ENCODE data around the gene CSH2. TPM values are rescaled to one million over a fixed set of nuclear protein-coding genes. Genes with fewer than 3 reads are reported as not detected.
A peak's percentile ranks its signal among the peaks of the same experiment; 100 is the strongest.

CSH2 gene
- total and polyA plus RNA-seq, 9 of the 15 experiments (the other 6 are each of a cell fraction or from before 2014, with no cell fraction given), result not detected

GRCh38 chr17:63837962-63838600 lies 35.4 kb downstream of the CSH2 start:
- Histone ChIP-seq H2AFZ (ENCODE audit: low read depth, low read length) (no peak overlapping the region), H3K79me2 (ENCODE audit: control insufficient read depth, insufficient read depth, low read length) (peaks cover 54% of the 10 kb centered on the region), H4K20me1 (replicated peaks; ENCODE audit: control insufficient read depth, insufficient read depth, low read length) (no peaks in the 10 kb centered on the region), H3K9ac (ENCODE audit: insufficient read depth in 1 of 2, low read depth in 2 of 2, low read length in 2 of 2) (peak overlapping the region in 1 of 2 experiments; percentile 53; a peak in 2 of 4 replicates), H3K27ac (ENCODE audit: extremely low read depth, low read depth, low read length) (no peak overlapping the region), H3K9me3 (replicated peaks; ENCODE audit: control insufficient read depth, insufficient read depth, low read depth, low read length) (no peaks in the 10 kb centered on the region), H3K4me1 (replicated peaks in 1 of 2; ENCODE audit: control insufficient read depth in 2 of 2, insufficient read depth in 2 of 2, low read length in 2 of 2) (peaks cover 15 to 50% of the 10 kb centered on the region in 2 experiments), H3K4me2 (ENCODE audit: insufficient read depth, low read length) (no peak overlapping the region), H3K36me3 (ENCODE audit: control insufficient read depth, insufficient read depth, low read length) (peaks cover 63% of the 10 kb centered on the region), H3K4me3 (no peak overlapping the region), H3K27me3 (ENCODE audit: control insufficient read depth in 2 of 2, insufficient read depth in 2 of 2, low read length in 2 of 2) (no peaks in the 10 kb centered on the region), H3K9me1 (ENCODE audit: control insufficient read depth, insufficient read depth, low read length) (no peaks in the 10 kb centered on the region)
- FAIRE-seq (no peak), DNase-seq (ENCODE audit: extremely low read depth in 1 of 4, low spot score in 3 of 4) (no peak), ATAC-seq (no peak)
- ChIA-PET POLR2A (interaction anchor here (0.5 to 5.8 kb wide), 4 partner anchors 8 to 505 kb away, joined by 3 to 66 read pairs (median 3); partner anchors contain the start of genes CCDC47 and FTSJ3), CTCF (ENCODE audit: low intra/inter-chr PET ratio) (no interaction called here)
- in situ Hi-C loops (cut with MboI), result loop anchor here (25.0 kb wide), 1 partner anchor 401 kb away; the partner anchor contains the start of gene CYB561
- TF ChIP-seq KDM1A (IDR thresholded peaks at IDR 0.05) (no peak), RHOXF2B (CRISPR knock-in tag; conservative IDR thresholded peaks at IDR 0.05) (no peak), SMC3 (conservative IDR thresholded peaks at IDR 0.05; ENCODE audit: insufficient read depth, low read depth, low read length) (no peak), ZNF146 (CRISPR knock-in tag; IDR thresholded peaks at IDR 0.05; ENCODE audit: unreplicated experiment) (no peak), IRF2 (CRISPR knock-in tag; IDR thresholded peaks at IDR 0.05) (no peak), DDX20 (tag; IDR thresholded peaks at IDR 0.05; ENCODE audit: low read depth) (no peak), PTRF (tag; IDR thresholded peaks at IDR 0.05) (no peak), ZNF766 (CRISPR knock-in tag; conservative IDR thresholded peaks at IDR 0.05) (no peak), PYGO2 (tag; IDR thresholded peaks at IDR 0.05) (no peak), ZFPM2 (CRISPR knock-in tag; IDR thresholded peaks at IDR 0.05) (no peak), ZNF3 (CRISPR knock-in tag; IDR thresholded peaks at IDR 0.05) (no peak), ZNF263 (CRISPR knock-in tag; IDR thresholded peaks at IDR 0.05; ENCODE audit: borderline replicate concordance) (no peak), GTF2A2 (tag; IDR thresholded peaks at IDR 0.05) (no peak)
- BruUV-seq (replicated peaks), result no TSS peak
- intact Hi-C loops (cut with micrococcal nuclease), result loop anchor here (10.0 kb wide), 1 partner anchor 143 kb away; no protein-coding TSS in a partner anchor
- WGBS (ENCODE audit: insufficient coverage, low coverage, missing lambda C conversion rate), result 72% methylated on average over 5 of the region's 5 CpGs

Measured in K562 (cell line).